IMR-90 (cell line): ENCODE results near the gene MMP21. TPM values are rescaled to one million over a fixed set of nuclear protein-coding genes. Genes with fewer than 3 reads are reported as not detected.

Source experiments
- ATAC-seq: fragments of 200-7000 bp; cut with Tn5 transposase; 2 replicates; pipeline ENCODE4 v1.9.1; 2020; ENCODE audit warnings: low read depth, mild to moderate bottlenecking, moderate library complexity
- BruUV-seq: library from RNA; stranded (reverse); fragments of 400-500 nt; replicated peaks from 2 replicates; lab custom pipeline; 2021; lab: Mats Ljungman, UMichigan
- CTCF ChIA-PET: fragments of 300-600 bp; formaldehyde crosslinking; extraction: SDS; loops from one replicate; lab custom pipeline; 2021; ENCODE audit warnings: antibody characterized with exemption; lab: Yijun Ruan, JAX
- POLR2A ChIA-PET: fragments of 300-600 bp; sonication (Branson Sonifier 250); formaldehyde crosslinking; loops from one replicate; lab custom pipeline; 2022; ENCODE audit warnings: antibody characterized with exemption; ENCODE audit not compliant: unreplicated experiment; lab: Charles Lee
- DNase-seq: peaks from one replicate; pipeline ENCODE4 v3.0.0; 2013
- H2AFZ ChIP-seq: replicated peaks from 2 replicates; pipeline ENCODE3; 2013; ENCODE audit warnings: low read length, mild to moderate bottlenecking; ENCODE audit not compliant: poor library complexity
- H2AK5ac ChIP-seq: 2 replicates; pipeline ENCODE4 v1.6.1; 2013; ENCODE audit warnings: low read depth, low read length, inconsistent platforms
- H2AK9ac ChIP-seq: replicated peaks from 2 replicates; pipeline ENCODE3; 2013; ENCODE audit warnings: mild to moderate bottlenecking, low read depth, low read length, moderate library complexity; ENCODE audit not compliant: poor library complexity
- H2BK120ac ChIP-seq: 2 replicates; pipeline ENCODE4 v1.6.1; 2013; ENCODE audit warnings: low read depth, low read length, inconsistent platforms
- H2BK15ac ChIP-seq: 3 replicates; pipeline ENCODE4 v1.6.1; 2013; ENCODE audit warnings: low read depth, low read length, inconsistent platforms
- H2BK20ac ChIP-seq: 2 replicates; pipeline ENCODE4 v1.6.1; 2013; ENCODE audit warnings: low read depth, mild to moderate bottlenecking, inconsistent platforms, low read length, moderate library complexity
- H2BK5ac ChIP-seq: 2 replicates; pipeline ENCODE4 v1.6.1; 2013; ENCODE audit warnings: mild to moderate bottlenecking, low read depth, low read length, inconsistent platforms; ENCODE audit not compliant: poor library complexity, severe bottlenecking
- H3K14ac ChIP-seq: replicated peaks from 2 replicates; pipeline ENCODE4 v1.6.1; 2013; ENCODE audit warnings: low read depth, low read length, inconsistent platforms
- H3K18ac ChIP-seq: 2 replicates; pipeline ENCODE4 v1.6.1; 2013; ENCODE audit warnings: low read depth, low read length, control low read depth
- H3K23ac ChIP-seq: 2 replicates; pipeline ENCODE4 v1.6.1; 2013; ENCODE audit warnings: low read depth, low read length, inconsistent platforms
- H3K27ac ChIP-seq: 2 replicates; pipeline ENCODE4 v1.5.1; 2013; ENCODE audit warnings: mild to moderate bottlenecking, control low read depth, low read length; ENCODE audit not compliant: insufficient read depth
- H3K27me3 ChIP-seq: 2 replicates; pipeline ENCODE4 v1.6.1; 2013; ENCODE audit warnings: low read length; ENCODE audit not compliant: control insufficient read depth, insufficient read depth
- H3K36me3 ChIP-seq: 2 replicates; pipeline ENCODE4 v1.6.1; 2013; ENCODE audit warnings: low read length, mixed read lengths; ENCODE audit not compliant: control insufficient read depth, insufficient read depth
- H3K4ac ChIP-seq: 2 replicates; pipeline ENCODE4 v1.6.1; 2013; ENCODE audit warnings: low read depth, low read length, inconsistent platforms
- H3K4me1 ChIP-seq: 2 replicates; pipeline ENCODE4 v1.6.1; 2013; ENCODE audit warnings: low read length, mixed read lengths; ENCODE audit not compliant: control insufficient read depth, insufficient read depth
- H3K4me2 ChIP-seq: 2 replicates; pipeline ENCODE4 v1.6.1; 2013; ENCODE audit warnings: low read depth, mild to moderate bottlenecking, control low read depth, low read length, moderate library complexity
- H3K4me3 ChIP-seq: 2 replicates; pipeline ENCODE4 v1.5.1; 2013; ENCODE audit warnings: low read depth, mild to moderate bottlenecking, control low read depth, low read length, moderate library complexity; ENCODE audit not compliant: insufficient read depth
- H3K56ac ChIP-seq: 2 replicates; pipeline ENCODE4 v1.6.1; 2013; ENCODE audit warnings: low read length, inconsistent platforms; ENCODE audit not compliant: insufficient read depth; ENCODE audit errors: extremely low read depth
- H3K79me1 ChIP-seq, 2 experiments: 2 replicates each; pipeline ENCODE4 v1.6.1; 2013; ENCODE audit warnings: low read length in 2 of 2, inconsistent platforms in 1 of 2, low read depth in 1 of 2
- H3K9ac ChIP-seq: 2 replicates; pipeline ENCODE4 v1.6.1; 2013; ENCODE audit warnings: low read depth, low read length, control low read depth
- H3K9me1 ChIP-seq: 2 replicates; pipeline ENCODE4 v1.6.1; 2013; ENCODE audit warnings: low read length, inconsistent platforms; ENCODE audit not compliant: insufficient read depth
- H3K9me3 ChIP-seq: 2 replicates; pipeline ENCODE4 v1.6.1; 2013; ENCODE audit warnings: low read length; ENCODE audit not compliant: control insufficient read depth, insufficient read depth
- H4K20me1 ChIP-seq: 2 replicates; pipeline ENCODE4 v1.6.1; 2013; ENCODE audit warnings: low read length, inconsistent platforms; ENCODE audit not compliant: insufficient read depth
- H4K5ac ChIP-seq: 2 replicates; pipeline ENCODE4 v1.6.1; 2013; ENCODE audit warnings: mild to moderate bottlenecking, low read depth, low read length, control low read depth
- H4K8ac ChIP-seq, 2 experiments: 2 replicates each; pipeline ENCODE4 v1.6.1; 2013; ENCODE audit warnings: low read depth in 2 of 2, low read length in 2 of 2, control low read depth in 1 of 2, inconsistent platforms in 1 of 2
- H4K91ac ChIP-seq: 2 replicates; pipeline ENCODE4 v1.6.1; 2013; ENCODE audit warnings: low read depth, low read length, inconsistent platforms; ENCODE audit not compliant: insufficient read depth
- CHD1 ChIP-seq: IDR thresholded peaks from 2 replicates; pipeline ENCODE4 v1.6.1; 2012; ENCODE audit warnings: low read depth, low read length, improper control_type of control experiment
- MAZ ChIP-seq: IDR thresholded peaks from 2 replicates; pipeline ENCODE4 v1.6.1; 2012; ENCODE audit warnings: low read depth, mild to moderate bottlenecking, low read length, improper control_type of control experiment, moderate library complexity, borderline replicate concordance
- MXI1 ChIP-seq: IDR thresholded peaks from 2 replicates; pipeline ENCODE4 v1.6.1; 2012; ENCODE audit warnings: low read depth, mild to moderate bottlenecking, low read length, moderate library complexity, borderline replicate concordance
- NFE2L2 ChIP-seq: fragments of 150-350 bp; IDR thresholded peaks from 2 replicates; pipeline ENCODE4 v1.6.1; 2016; ENCODE audit warnings: low read depth, mild to moderate bottlenecking, low read length
- RAD21 ChIP-seq: IDR thresholded peaks from 2 replicates; pipeline ENCODE4 v1.6.1; 2012; ENCODE audit warnings: low read length, improper control_type of control experiment
- SMC3 ChIP-seq: fragments of 150-350 bp; IDR thresholded peaks from 2 replicates; pipeline ENCODE4 v1.6.1; 2016; ENCODE audit warnings: low read depth, mild to moderate bottlenecking, antibody characterized with exemption, low read length, moderate library complexity
- WGBS, 2 experiments: methylation state at CpG; one replicate each; pipeline versions ENCODE4 v1.1.5 to v1.1.7; 2013; ENCODE audit warnings: missing lambda C conversion rate in 2 of 2; ENCODE audit not compliant: insufficient read length in 1 of 2; ENCODE audit errors: extremely low coverage in 2 of 2; 5-methylcytosine and 5-hydroxymethylcytosine counted together
- dilution Hi-C: fragments of 300-500 bp; cut with HindIII; formaldehyde crosslinking; loops from one replicate; pipeline ENCODE4 v1.14.3; 2018; ENCODE audit warnings: low sequenced_read_pairs; ENCODE audit not compliant: unreplicated experiment
- in situ Hi-C: fragments of 300-500 bp; cut with MboI; formaldehyde crosslinking; loops from 3 replicates; pipeline ENCODE4 v1.14.3; 2019; ENCODE audit warnings: low sequenced_read_pairs, inconsistent platforms, mixed read lengths
- intact Hi-C: fragments of 100-400 bp; cut with micrococcal nuclease; formaldehyde crosslinking; loops from 2 replicates; pipeline ENCODE4 v1.10.0; 2022
- polyA plus RNA-seq, 3 experiments: library from polyadenylated mRNA; depleted of rRNA; stranded (reverse); fragments of >200 nt; gene quantifications; 2 replicates each; pipeline ENCODE4 v1.2.3, GENCODE V29; 2012; ENCODE audit warnings: low replicate concordance in 1 of 3
- total RNA-seq: library from RNA; depleted of rRNA; stranded (reverse); fragments of >200 nt; gene quantifications from 2 replicates; pipeline ENCODE4 v1.2.3, GENCODE V29; 2012
- TF ChIP-seq, protein P1 (sequence below): fragments of 150-350 bp; IDR thresholded peaks from 2 replicates; pipeline ENCODE4 v1.6.1; 2016; ENCODE audit warnings: low read depth, mild to moderate bottlenecking, low read length, moderate library complexity, borderline replicate concordance

The MMP21 gene
- total and polyA plus RNA-seq, 2 of the 4 experiments (the other 2 are of a cell fraction) = not detected

DNA sequence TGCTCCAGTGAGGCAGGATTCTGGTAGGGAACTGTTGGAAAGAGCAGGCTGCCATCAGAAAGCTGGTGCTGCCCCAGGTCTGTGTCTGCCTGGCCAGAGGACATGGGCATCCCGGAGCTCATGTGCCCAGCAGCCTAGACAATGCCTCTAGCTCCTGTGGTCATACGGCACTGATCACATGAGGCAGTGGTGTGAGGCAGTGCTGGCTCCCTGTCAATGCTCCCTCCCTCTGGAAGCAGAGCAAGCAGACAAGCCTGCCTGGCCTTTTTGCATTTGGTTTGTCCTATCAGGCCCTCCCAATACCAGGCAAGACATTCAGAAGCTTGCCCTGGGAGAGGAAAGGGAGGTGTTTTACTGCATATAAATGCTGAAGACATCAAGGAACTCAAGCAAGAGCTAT is 19.5 kb upstream of the MMP21 start:
- no peak overlapping the region for H2AFZ ChIP-seq
- dilution Hi-C loops (no loop called here), in situ Hi-C loops (no loop called here), intact Hi-C loops (no loop called here)
- no peaks in the 10 kb centered on the region for H3K4me1 ChIP-seq
- ATAC-seq (no peak), DNase-seq (no peak)
- ChIA-PET POLR2A (interaction anchor here (0.5 to 0.6 kb wide), 2 partner anchors 27 to 76 kb away, joined by 3 to 6 read pairs; partner anchors contain the start of gene EDRF1), CTCF (no interaction called here)
- no peak overlapping the region for H2AK9ac ChIP-seq
- no peaks in the 10 kb centered on the region for H4K20me1 ChIP-seq
- no peak for TF ChIP-seq MAZ
- no peak for TF ChIP-seq CHD1
- no peak for TF ChIP-seq RAD21
- TF ChIP-seq, protein P1, sequence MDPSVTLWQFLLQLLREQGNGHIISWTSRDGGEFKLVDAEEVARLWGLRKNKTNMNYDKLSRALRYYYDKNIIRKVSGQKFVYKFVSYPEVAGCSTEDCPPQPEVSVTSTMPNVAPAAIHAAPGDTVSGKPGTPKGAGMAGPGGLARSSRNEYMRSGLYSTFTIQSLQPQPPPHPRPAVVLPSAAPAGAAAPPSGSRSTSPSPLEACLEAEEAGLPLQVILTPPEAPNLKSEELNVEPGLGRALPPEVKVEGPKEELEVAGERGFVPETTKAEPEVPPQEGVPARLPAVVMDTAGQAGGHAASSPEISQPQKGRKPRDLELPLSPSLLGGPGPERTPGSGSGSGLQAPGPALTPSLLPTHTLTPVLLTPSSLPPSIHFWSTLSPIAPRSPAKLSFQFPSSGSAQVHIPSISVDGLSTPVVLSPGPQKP = no peak
- no peak for TF ChIP-seq NFE2L2
- TF ChIP-seq SMC3 = no peak
- no peak for TF ChIP-seq MXI1
- no peak overlapping the region for H3K14ac ChIP-seq
- no peak overlapping the region for H4K8ac ChIP-seq
- peaks cover 34% of the 10 kb centered on the region for H3K36me3 ChIP-seq
- H3K18ac ChIP-seq = no peak overlapping the region
- H3K9me1 ChIP-seq = peaks cover 3% of the 10 kb centered on the region
- H4K91ac ChIP-seq = no peak overlapping the region
- no peak overlapping the region for H2BK15ac ChIP-seq
- no peak overlapping the region for H4K5ac ChIP-seq
- 80% methylated on average over 1 of the region's 2 CpGs; no CpG with 5 or more reads in 1 of the 2 experiments for WGBS, 2 experiments
- H2BK5ac ChIP-seq = no peak overlapping the region
- no peak overlapping the region for H3K4me3 ChIP-seq
- H3K9ac ChIP-seq = no peak overlapping the region
- H3K4me2 ChIP-seq = no peak overlapping the region
- H3K9me3 ChIP-seq = no peaks in the 10 kb centered on the region
- H3K27ac ChIP-seq = no peak overlapping the region
- no peaks in the 10 kb centered on the region for H3K27me3 ChIP-seq
- BruUV-seq = no TSS peak
- no peaks in the 10 kb centered on the region for H3K79me1 ChIP-seq
- H2BK20ac ChIP-seq = no peak overlapping the region
- H3K4ac ChIP-seq = no peak overlapping the region
- H2AK5ac ChIP-seq = no peak overlapping the region
- no peak overlapping the region for H3K23ac ChIP-seq
- no peak overlapping the region for H2BK120ac ChIP-seq
- no peak overlapping the region for H3K56ac ChIP-seq
